ENCODE results near the gene C10orf67.

The C10orf67 gene

DNA sequence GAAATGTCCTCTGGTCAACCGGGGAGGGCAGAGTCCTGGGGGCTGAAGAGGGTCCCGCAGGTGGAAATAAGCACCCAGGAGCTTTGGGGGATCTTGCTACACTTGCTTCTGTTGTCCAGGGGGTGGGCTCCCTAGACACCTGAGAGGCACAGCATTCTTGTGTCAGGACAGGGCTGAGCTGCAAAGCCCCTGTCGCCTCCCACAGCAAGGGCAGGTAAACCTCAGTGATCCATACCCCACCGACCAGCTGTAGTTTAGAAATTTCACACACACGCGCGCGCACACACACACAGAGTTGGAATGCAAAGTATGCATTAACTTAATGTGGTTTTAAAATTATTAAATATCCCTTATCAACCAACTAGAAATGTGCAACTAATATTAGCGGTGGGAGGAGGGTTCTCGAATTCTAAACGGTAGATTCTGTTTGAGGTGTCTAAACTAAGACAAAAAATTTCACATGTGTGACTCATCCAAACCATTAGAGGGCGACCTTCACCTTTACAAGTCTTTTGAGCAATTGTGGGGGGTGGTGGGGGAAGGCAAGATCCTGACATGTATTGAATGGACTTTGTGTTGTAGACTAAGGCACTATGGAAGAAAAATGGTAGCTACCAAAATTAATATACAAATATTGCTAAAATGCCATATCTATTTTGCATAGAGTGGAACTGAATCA, 186.8 kb downstream of the C10orf67 start:
- Histone ChIP-seq H3K27ac (no peak overlapping the region), H3K4me1 (peaks cover 9% of the 10 kb centered on the region), H3K9ac (no peak overlapping the region), H3K36me3 (no peaks in the 10 kb centered on the region), H3K27me3 (no peaks in the 10 kb centered on the region), H4K20me1 (no peaks in the 10 kb centered on the region), H3K4me2 (peak overlapping the region; percentile 60), H3K9me3 (no peaks in the 10 kb centered on the region), H3K4me3 (no peak overlapping the region; the same call in 1 of the 2 replicates)
- TF ChIP-seq Cebpa-rat (IDR thresholded peaks at IDR 0.05) = no peak

DNA sequence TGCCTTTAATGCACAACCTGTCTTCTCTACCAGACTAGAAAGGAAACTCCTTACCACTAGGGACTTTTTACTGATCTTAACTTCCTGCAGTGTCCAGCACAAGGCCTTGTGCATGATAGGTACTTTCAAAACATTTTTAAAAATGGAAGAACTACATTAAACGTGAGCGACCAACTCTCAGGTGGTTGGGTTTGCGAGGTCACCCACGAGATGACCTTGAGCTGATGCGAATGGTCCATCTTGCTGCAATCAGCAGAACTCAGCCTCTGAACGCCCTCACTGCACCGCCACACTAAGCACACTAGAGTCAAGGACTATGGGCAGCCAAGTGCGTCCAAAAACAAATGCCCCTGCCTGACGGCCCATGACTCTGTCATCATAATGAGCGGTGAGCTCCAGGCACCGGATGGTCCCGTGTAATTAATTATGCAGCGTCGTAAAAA, 187.3 kb downstream of the C10orf67 start:
- Histone ChIP-seq H3K9ac (no peak overlapping the region), H3K4me2 (no peak overlapping the region), H3K9me3 (no peaks in the 10 kb centered on the region), H3K4me3 (no peak overlapping the region), H3K27me3 (no peaks in the 10 kb centered on the region), H3K27ac (no peak overlapping the region), H4K20me1 (no peaks in the 10 kb centered on the region), H3K36me3 (no peaks in the 10 kb centered on the region), H3K4me1 (peaks cover 9% of the 10 kb centered on the region)
- TF ChIP-seq Cebpa-rat (IDR thresholded peaks at IDR 0.05) = no peak

DNA sequence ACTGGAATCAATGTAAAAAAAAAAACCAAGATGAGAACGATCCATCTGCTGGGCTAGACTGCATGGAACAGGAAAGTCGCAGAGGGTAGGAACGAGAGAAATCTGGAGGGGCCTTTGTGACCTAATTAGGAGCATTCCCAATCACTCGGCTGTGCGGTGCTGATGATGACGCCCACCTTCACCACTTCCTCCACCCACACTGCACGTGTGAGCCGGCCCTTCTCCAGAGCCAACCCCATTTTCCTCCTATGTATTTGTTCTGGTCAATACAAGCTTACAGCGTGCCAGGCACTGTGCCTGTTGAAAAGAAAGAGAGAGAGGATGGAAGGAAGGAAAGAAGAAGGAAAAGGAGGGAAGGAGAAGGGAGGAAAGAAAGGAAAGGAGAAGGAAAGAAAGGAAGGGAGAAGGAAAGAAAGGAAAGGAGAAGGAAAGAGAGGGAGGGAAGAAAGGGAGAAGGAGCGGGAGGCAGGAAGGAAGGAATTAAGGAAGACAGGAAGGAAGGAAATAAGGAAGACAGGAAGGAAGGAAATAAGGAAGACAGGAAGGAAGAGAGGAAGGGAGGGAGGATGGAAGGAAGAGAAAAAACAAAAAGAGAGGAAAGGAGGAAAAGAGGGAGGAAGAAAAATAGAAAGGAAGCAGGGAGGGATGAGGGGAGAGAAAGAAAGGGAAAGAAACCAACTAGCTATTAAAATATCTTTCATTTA, 188.0 kb downstream of the C10orf67 start:
- H3K36me3 ChIP-seq = no peaks in the 10 kb centered on the region
- H3K4me2 ChIP-seq = no peak overlapping the region
- H4K20me1 ChIP-seq = no peaks in the 10 kb centered on the region
- no peak overlapping the region for H3K4me3 ChIP-seq
- H3K27ac ChIP-seq = no peak overlapping the region
- no peak overlapping the region for H3K9ac ChIP-seq
- TF ChIP-seq Cebpa-rat (IDR thresholded peaks at IDR 0.05) = no peak
- peaks cover 9% of the 10 kb centered on the region for H3K4me1 ChIP-seq
- H3K9me3 ChIP-seq = no peaks in the 10 kb centered on the region
- H3K27me3 ChIP-seq = no peaks in the 10 kb centered on the region

DNA sequence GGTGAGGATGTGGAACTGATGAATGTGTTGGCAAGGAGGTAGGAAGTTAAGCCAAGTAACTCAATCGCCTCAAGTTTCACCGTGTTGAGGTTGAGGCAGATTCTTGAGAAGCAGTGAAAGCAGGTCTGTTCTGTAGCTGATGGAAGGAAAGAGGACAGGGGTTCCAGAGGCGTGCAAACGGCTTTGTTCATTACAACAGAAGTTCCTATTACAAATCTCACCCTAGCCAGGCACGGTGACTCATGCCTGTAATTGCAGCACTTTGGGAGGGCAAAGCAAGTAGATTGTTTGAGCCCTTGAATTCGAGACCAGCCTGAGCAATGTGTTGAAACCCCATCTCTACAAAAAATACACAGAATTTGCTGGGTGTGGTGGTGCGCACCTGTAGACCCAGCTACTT, 189.4 kb downstream of the C10orf67 start:
- H3K9me3 ChIP-seq = no peaks in the 10 kb centered on the region
- no peak for TF ChIP-seq Cebpa-rat (IDR thresholded peaks at IDR 0.05)
- H4K20me1 ChIP-seq = no peaks in the 10 kb centered on the region
- no peak overlapping the region for H3K27ac ChIP-seq
- H3K4me3 ChIP-seq = no peak overlapping the region
- no peak overlapping the region for H3K9ac ChIP-seq
- peaks cover 11% of the 10 kb centered on the region for H3K4me1 ChIP-seq
- H3K36me3 ChIP-seq = no peaks in the 10 kb centered on the region
- H3K27me3 ChIP-seq = no peaks in the 10 kb centered on the region
- no peak overlapping the region for H3K4me2 ChIP-seq
